WTC11 (cell line): ENCODE results near the gene ARL4D. TPM values are rescaled to one million over a fixed set of nuclear protein-coding genes. Genes with fewer than 3 reads are reported as not detected.

ENCODE experiments used
- ATAC-seq: fragments of 200-7000 bp; cut with Tn5 transposase; 2 replicates; pipeline ENCODE4 v1.10.0; 2021; ENCODE audit warnings: mild to moderate bottlenecking, moderate library complexity
- CTCF ChIA-PET: fragments of 300-600 bp; sonication (Branson Sonifier 250); formaldehyde crosslinking; loops from one replicate; lab custom pipeline; 2021; ENCODE audit warnings: antibody characterized with exemption; lab: Charles Lee
- POLR2A ChIA-PET: fragments of 350-600 bp; sonication (Branson Sonifier 250); formaldehyde crosslinking; loops from one replicate; lab custom pipeline; 2021; ENCODE audit warnings: antibody characterized with exemption; lab: Charles Lee
- DNase-seq: peaks from one replicate; pipeline ENCODE4 v3.0.0; 2021; ENCODE audit warnings: low spot score
- H3K27ac Mint-ChIP-seq: 2 replicates; pipeline ENCODE4 v1.8.0; 2021; ENCODE audit warnings: mixed read lengths
- H3K27me3 Mint-ChIP-seq: 2 replicates; pipeline ENCODE4 v1.8.0; 2021; ENCODE audit warnings: low read depth, mild to moderate bottlenecking, moderate library complexity, mixed read lengths
- H3K36me3 Mint-ChIP-seq: 2 replicates; pipeline ENCODE4 v1.8.0; 2021; ENCODE audit warnings: mixed read lengths
- H3K4me1 Mint-ChIP-seq: 2 replicates; pipeline ENCODE4 v1.8.0; 2022; ENCODE audit warnings: mixed read lengths
- H3K4me3 Mint-ChIP-seq: 2 replicates; pipeline ENCODE4 v1.8.0; 2021; ENCODE audit warnings: mild to moderate bottlenecking, moderate library complexity, mixed read lengths
- H3K9me3 Mint-ChIP-seq: 2 replicates; pipeline ENCODE4 v1.8.0; 2021; ENCODE audit warnings: mixed read lengths
- AFF4 ChIP-seq: sonication (generic); formaldehyde crosslinking; IDR thresholded peaks from 2 replicates; pipeline ENCODE4 v1.8.1; 2023; ENCODE audit warnings: mild to moderate bottlenecking, missing genetic modification reagents, borderline replicate concordance
- ATF1 ChIP-seq: sonication (generic); formaldehyde crosslinking; IDR thresholded peaks from 2 replicates; pipeline ENCODE4 v1.8.1; 2023; ENCODE audit warnings: mild to moderate bottlenecking, moderate library complexity, missing genetic modification reagents
- ATF2 ChIP-seq: sonication (generic); formaldehyde crosslinking; IDR thresholded peaks from 2 replicates; pipeline ENCODE4 v1.8.1; 2022; ENCODE audit warnings: low read depth, missing genetic modification reagents, borderline replicate concordance
- CDX4 ChIP-seq: fragments of 250-450 bp; sonication (Bioruptor Pico); IDR thresholded peaks from 2 replicates; pipeline ENCODE4 v1.9.0; 2021; ENCODE audit warnings: moderate library complexity, mild to moderate bottlenecking, inconsistent platforms, borderline replicate concordance
- ESRRA ChIP-seq: sonication (generic); formaldehyde crosslinking; IDR thresholded peaks from 2 replicates; pipeline ENCODE4 v1.8.1; 2022; ENCODE audit warnings: mild to moderate bottlenecking, missing genetic modification reagents, borderline replicate concordance
- ETV6 ChIP-seq: sonication (generic); formaldehyde crosslinking; IDR thresholded peaks from 2 replicates; pipeline ENCODE4 v1.8.1; 2022; ENCODE audit warnings: mild to moderate bottlenecking, missing genetic modification reagents
- GABPB1 ChIP-seq: sonication (generic); formaldehyde crosslinking; IDR thresholded peaks from 2 replicates; pipeline ENCODE4 v1.8.1; 2023; ENCODE audit warnings: mild to moderate bottlenecking, missing genetic modification reagents
- KAT7 ChIP-seq: sonication (generic); formaldehyde crosslinking; IDR thresholded peaks from 2 replicates; pipeline ENCODE4 v1.8.1; 2023; ENCODE audit warnings: missing genetic modification reagents, mild to moderate bottlenecking, borderline replicate concordance
- MAX ChIP-seq: sonication (generic); formaldehyde crosslinking; IDR thresholded peaks from 2 replicates; pipeline ENCODE4 v1.8.0; 2022; ENCODE audit warnings: mild to moderate bottlenecking, missing genetic modification reagents
- MYBL2 ChIP-seq: sonication (generic); formaldehyde crosslinking; IDR thresholded peaks from 2 replicates; pipeline ENCODE4 v1.8.1; 2023; ENCODE audit warnings: mild to moderate bottlenecking, moderate library complexity, missing genetic modification reagents
- NFATC4 ChIP-seq: fragments of 250-450 bp; sonication (Bioruptor Pico); IDR thresholded peaks from 2 replicates; pipeline ENCODE4 v1.9.0; 2021; ENCODE audit warnings: mild to moderate bottlenecking
- NR1H2 ChIP-seq: sonication (generic); formaldehyde crosslinking; IDR thresholded peaks from 2 replicates; pipeline ENCODE4 v1.9.0; 2021; ENCODE audit warnings: mild to moderate bottlenecking, moderate library complexity, missing genetic modification reagents
- NR3C1 ChIP-seq: sonication (generic); formaldehyde crosslinking; conservative IDR thresholded peaks from 2 replicates; pipeline ENCODE4 v1.8.1; 2023; ENCODE audit warnings: low read depth, mild to moderate bottlenecking, missing genetic modification reagents
- PRRX2 ChIP-seq: fragments of 250-450 bp; sonication (Bioruptor Pico); IDR thresholded peaks from 2 replicates; pipeline ENCODE4 v1.8.0; 2021; ENCODE audit warnings: mild to moderate bottlenecking
- RORB ChIP-seq: fragments of 250-450 bp; sonication (Bioruptor Pico); IDR thresholded peaks from 2 replicates; pipeline ENCODE4 v1.9.0; 2021; ENCODE audit warnings: mild to moderate bottlenecking
- SMAD3 ChIP-seq: sonication (generic); formaldehyde crosslinking; IDR thresholded peaks from 2 replicates; pipeline ENCODE4 v1.8.0; 2022; ENCODE audit warnings: missing genetic modification reagents, mild to moderate bottlenecking, borderline replicate concordance
- TCF7 ChIP-seq: sonication (generic); formaldehyde crosslinking; IDR thresholded peaks from 2 replicates; pipeline ENCODE4 v1.8.0; 2022; ENCODE audit warnings: mild to moderate bottlenecking, low read depth, missing genetic modification reagents, moderate library complexity
- TP53 ChIP-seq: sonication (generic); formaldehyde crosslinking; IDR thresholded peaks from 2 replicates; pipeline ENCODE4 v1.8.1; 2023; ENCODE audit warnings: mild to moderate bottlenecking, missing genetic modification reagents
- ZMAT4 ChIP-seq: fragments of 250-450 bp; sonication (Bioruptor Pico); IDR thresholded peaks from 2 replicates; pipeline ENCODE4 v1.9.0; 2021; ENCODE audit warnings: mild to moderate bottlenecking
- ZSCAN18 ChIP-seq: fragments of 250-450 bp; sonication (Bioruptor Pico); IDR thresholded peaks from 2 replicates; pipeline ENCODE4 v2.1.2; 2022; ENCODE audit warnings: mild to moderate bottlenecking, moderate library complexity
- total RNA-seq: library from RNA; stranded (reverse); gene quantifications from 3 replicates; pipeline ENCODE4 v1.2.3, GENCODE V29; 2021

ARL4D gene
- total RNA-seq, 1 experiment from 2014 or later: 11.9 TPM

- Mint-ChIP-seq H3K27me3 (no peaks in the 10 kb centered on the region; the same call in 1 of the 2 replicates), H3K36me3 (no peaks in the 10 kb centered on the region), H3K9me3 (peaks cover 4% of the 10 kb centered on the region; the same call in 1 of the 2 replicates), H3K27ac (no peak overlapping the region), H3K4me1 (peaks cover 12% of the 10 kb centered on the region), H3K4me3 (no peak overlapping the region)
- DNase-seq: no peak
- ChIA-PET POLR2A (no interaction called here), CTCF (no interaction called here)
- no peak for TF ChIP-seq NR1H2 (CRISPR knock-in tag)
- no peak for TF ChIP-seq PRRX2
- TF ChIP-seq TP53: no peak
- ATAC-seq: no peak
Measured at GRCh38 chr17:43443381-43443780, 44.6 kb downstream of the ARL4D start.

- peaks cover 7% of the 10 kb centered on the region; the same call in 1 of the 2 replicates for H3K9me3 Mint-ChIP-seq
- no peak overlapping the region for H3K27ac Mint-ChIP-seq
- H3K36me3 Mint-ChIP-seq: no peaks in the 10 kb centered on the region
- ChIA-PET POLR2A (no interaction called here), CTCF (interaction anchor here (1.0 kb wide), 1 partner anchor 50 kb away, joined by 4 read pairs; no protein-coding TSS in a partner anchor)
- H3K27me3 Mint-ChIP-seq: no peaks in the 10 kb centered on the region; the same call in 1 of the 2 replicates
- TF ChIP-seq NFATC4 (CRISPR knock-in tag) (no peak), MAX (CRISPR knock-in tag) (no peak), SMAD3 (CRISPR knock-in tag) (no peak), NR3C1 (CRISPR knock-in tag) (no peak), MYBL2 (no peak), ZSCAN18 (CRISPR knock-in tag) (no peak), KAT7 (CRISPR knock-in tag) (no peak), ESRRA (CRISPR knock-in tag) (no peak), ATF2 (CRISPR knock-in tag) (no peak), GABPB1 (CRISPR knock-in tag) (no peak), ZMAT4 (CRISPR knock-in tag) (no peak), ATF1 (no peak), CDX4 (no peak), RORB (CRISPR knock-in tag) (no peak), ETV6 (CRISPR knock-in tag) (no peak), TCF7 (CRISPR knock-in tag) (no peak), AFF4 (CRISPR knock-in tag) (no peak)
- no peak for ATAC-seq
- DNase-seq: no peak
- no peak overlapping the region for H3K4me3 Mint-ChIP-seq
- peaks cover 4% of the 10 kb centered on the region for H3K4me1 Mint-ChIP-seq
Measured at GRCh38 chr17:43444223-43445008, 45.6 kb downstream of the ARL4D start.
